ENCODE data around the gene EP300. TPM values are rescaled to one million over a fixed set of nuclear protein-coding genes. Genes with fewer than 3 reads are reported as not detected.
A peak's percentile ranks its signal among the peaks of the same experiment; 100 is the strongest.
"Not testable (repeated sequence)": the region's sequence is repeated elsewhere in the genome, so short reads cannot be mapped to it uniquely, and the experiment has no call there.

EP300 gene
- total RNA-seq, 6 experiments from 2014 or later, result 28.4 to 41.1 (median 33.1) TPM

- peaks cover 24% of the 10 kb centered on the region for H3K4me1 Mint-ChIP-seq (ENCODE audit: low read depth)
- no peak overlapping the region for H3K27ac Mint-ChIP-seq
- no peaks in the 10 kb centered on the region for H3K9me3 Mint-ChIP-seq
- H3K4me3 Mint-ChIP-seq, result no peak overlapping the region
- DNase-seq, result no peak
- peaks cover 3% of the 10 kb centered on the region; the same call in 1 of the 2 replicates for H3K27me3 Mint-ChIP-seq (ENCODE audit: insufficient read depth)
- H3K36me3 Mint-ChIP-seq (ENCODE audit: low read depth), result peaks cover 30% of the 10 kb centered on the region
- TF ChIP-seq CTCF (IDR thresholded peaks at IDR 0.05), result no peak
These were observed 35.1 kb downstream of the EP300 start for GRCh38 chr22:41127451-41127850.

- no peak for DNase-seq
- peaks cover 31% of the 10 kb centered on the region for H3K36me3 Mint-ChIP-seq (ENCODE audit: low read depth)
- H3K4me1 Mint-ChIP-seq (ENCODE audit: low read depth), result peaks cover 18% of the 10 kb centered on the region
- H3K27me3 Mint-ChIP-seq (ENCODE audit: insufficient read depth), result peaks cover 3% of the 10 kb centered on the region; the same call in 1 of the 2 replicates
- no peak overlapping the region for H3K27ac Mint-ChIP-seq
- no peak for TF ChIP-seq CTCF (IDR thresholded peaks at IDR 0.05)
- no peak overlapping the region for H3K4me3 Mint-ChIP-seq
- H3K9me3 Mint-ChIP-seq, result no peaks in the 10 kb centered on the region
These were observed 36.2 kb downstream of the EP300 start for GRCh38 chr22:41128606-41129005.

- Mint-ChIP-seq H3K9me3 (no peaks in the 10 kb centered on the region), H3K4me3 (no peak overlapping the region), H3K27ac (peak overlapping the region; percentile 14), H3K36me3 (ENCODE audit: low read depth) (peaks cover 35% of the 10 kb centered on the region), H3K4me1 (ENCODE audit: low read depth) (peaks cover 17% of the 10 kb centered on the region), H3K27me3 (ENCODE audit: insufficient read depth) (peaks cover under 1% of the 10 kb centered on the region; the same call in 1 of the 2 replicates)
- TF ChIP-seq CTCF (IDR thresholded peaks at IDR 0.05), result no peak
- DNase-seq, result no peak
These were observed 40.2 kb downstream of the EP300 start for GRCh38 chr22:41132550-41132949.

GRCh38 chr22:41140365-41140957, 48.1 kb downstream of the EP300 start:
- DNase-seq, result no peak
- H3K9me3 Mint-ChIP-seq, result no peaks in the 10 kb centered on the region
- H3K27me3 Mint-ChIP-seq (ENCODE audit: insufficient read depth), result no peaks in the 10 kb centered on the region
- TF ChIP-seq CTCF (IDR thresholded peaks at IDR 0.05), result no peak
- H3K4me3 Mint-ChIP-seq, result no peak overlapping the region
- H3K27ac Mint-ChIP-seq, result no peak overlapping the region
- no peaks in the 10 kb centered on the region for H3K4me1 Mint-ChIP-seq (ENCODE audit: low read depth)
- peaks cover 47% of the 10 kb centered on the region for H3K36me3 Mint-ChIP-seq (ENCODE audit: low read depth)

- not testable (repeated sequence) for H3K9me3 Mint-ChIP-seq; H3K4me1 Mint-ChIP-seq (ENCODE audit: low read depth); H3K27me3 Mint-ChIP-seq (ENCODE audit: insufficient read depth); H3K27ac Mint-ChIP-seq; DNase-seq; H3K4me3 Mint-ChIP-seq
- peaks cover 44% of the 10 kb centered on the region for H3K36me3 Mint-ChIP-seq (ENCODE audit: low read depth)
These were observed 53.5 kb downstream of the EP300 start for GRCh38 chr22:41145921-41146320.

GRCh38 chr22:41146573-41146972, 54.2 kb downstream of the EP300 start:
- no peak overlapping the region for H3K27ac Mint-ChIP-seq
- no peak for DNase-seq
- peaks cover 4% of the 10 kb centered on the region; the same call in 1 of the 2 replicates for H3K27me3 Mint-ChIP-seq (ENCODE audit: insufficient read depth)
- H3K4me1 Mint-ChIP-seq (ENCODE audit: low read depth), result no peaks in the 10 kb centered on the region
- TF ChIP-seq CTCF (IDR thresholded peaks at IDR 0.05), result no peak
- H3K36me3 Mint-ChIP-seq (ENCODE audit: low read depth), result peaks cover 43% of the 10 kb centered on the region
- H3K9me3 Mint-ChIP-seq, result no peaks in the 10 kb centered on the region
- no peak overlapping the region for H3K4me3 Mint-ChIP-seq

All from HFFc6 (cell line).